Activated CD4-positive, alpha-beta memory T cell treated with anti-CD3 and anti-CD28 coated beads, Interleukin-2, amount 10 ng/mL, durations not matched to agents 7 days and 5 days (primary cell): ENCODE measurements around the gene NR1I3. TPM values are rescaled to one million over a fixed set of nuclear protein-coding genes. Genes with fewer than 3 reads are reported as not detected.

Source experiments
- CTCF ChIA-PET: fragments of 350-600 bp; sonication (Branson Sonifier 250); formaldehyde crosslinking; loops from one replicate; lab custom pipeline; 2021; ENCODE audit warnings: antibody characterized with exemption, inconsistent platforms; lab: Charles Lee
- POLR2A ChIA-PET: fragments of 350-600 bp; sonication (Branson Sonifier 250); formaldehyde crosslinking; loops from one replicate; lab custom pipeline; 2021; ENCODE audit warnings: antibody characterized with exemption; lab: Charles Lee
- DNase-seq: peaks from one replicate; pipeline ENCODE4 v3.0.0-alpha.2; 2020
- H3K27ac Mint-ChIP-seq: one replicate; pipeline ENCODE4 v1.8.0; 2021; ENCODE audit warnings: mild to moderate bottlenecking, mixed read lengths
- H3K27me3 Mint-ChIP-seq: one replicate; pipeline ENCODE4 v1.8.0; 2021; ENCODE audit warnings: mixed read lengths
- H3K36me3 Mint-ChIP-seq: one replicate; pipeline ENCODE4 v1.8.0; 2021; ENCODE audit warnings: low read depth, mixed read lengths
- H3K4me1 Mint-ChIP-seq: one replicate; pipeline ENCODE4 v1.8.0; 2021; ENCODE audit warnings: mixed read lengths
- H3K4me3 Mint-ChIP-seq: one replicate; pipeline ENCODE4 v1.8.0; 2021; ENCODE audit warnings: mild to moderate bottlenecking, mixed read lengths
- H3K9me3 Mint-ChIP-seq: one replicate; pipeline ENCODE4 v1.8.0; 2021; ENCODE audit warnings: mixed read lengths
- total RNA-seq, 2 experiments: library from RNA; stranded (reverse); gene quantifications; one replicate each; pipeline ENCODE4 v1.2.3, GENCODE V29; 2021

Gene NR1I3
- total RNA-seq = not detected

- H3K9me3 Mint-ChIP-seq = no peaks in the 10 kb centered on the region
- POLR2A ChIA-PET = no interaction called here
Observed at GRCh38 chr1:161238039-161238473, at the start of gene NR1I3. NR1I3 (minus strand) TSS chr1:161238203; CDS start chr1:161236565, 1,638 bp downstream.

GRCh38 chr1:161287482-161288054 lies 49.6 kb upstream of the NR1I3 start:
- no peaks in the 10 kb centered on the region for H3K4me1 Mint-ChIP-seq
- H3K9me3 Mint-ChIP-seq = no peaks in the 10 kb centered on the region

More at GRCh38 chr1:161238039-161238473, at the start of gene NR1I3:
- Mint-ChIP-seq H3K4me1 (no peaks in the 10 kb centered on the region), H3K36me3 (no peaks in the 10 kb centered on the region), H3K27ac (no peak within 1 kb of the TSS), H3K4me3 (no peak within 1 kb of the TSS), H3K27me3 (peaks cover 12% of the 10 kb centered on the region)
- CTCF ChIA-PET = interaction anchor here (3.5 kb wide), 1 partner anchor 12 kb away, joined by 14 read pairs; the partner anchor contains the start of gene TOMM40L
- DNase-seq = no peak

GRCh38 chr1:161285521-161285920 lies 47.5 kb upstream of the NR1I3 start:
- Mint-ChIP-seq H3K27me3 (peaks cover 12% of the 10 kb centered on the region), H3K27ac (no peak overlapping the region), H3K4me3 (no peak overlapping the region), H3K9me3 (no peaks in the 10 kb centered on the region), H3K36me3 (no peaks in the 10 kb centered on the region), H3K4me1 (no peaks in the 10 kb centered on the region)
- CTCF ChIA-PET = no interaction called here
- POLR2A ChIA-PET = no interaction called here
- no peak for DNase-seq

More at GRCh38 chr1:161287482-161288054, 49.6 kb upstream of the NR1I3 start:
- Mint-ChIP-seq H3K27me3 (peaks cover 11% of the 10 kb centered on the region), H3K27ac (no peak overlapping the region), H3K4me3 (no peak overlapping the region), H3K36me3 (no peaks in the 10 kb centered on the region)
- CTCF ChIA-PET = interaction anchor here (1.0 to 1.7 kb wide), 3 partner anchors 27 to 87 kb away, joined by 3 to 7 read pairs (median 3); partner anchors contain the start of genes SDHC and TOMM40L
- POLR2A ChIA-PET = no interaction called here
- no peak for DNase-seq

GRCh38 chr1:161285113-161285512 lies 47.1 kb upstream of the NR1I3 start:
- no peaks in the 10 kb centered on the region for H3K4me1 Mint-ChIP-seq
- no peaks in the 10 kb centered on the region for H3K9me3 Mint-ChIP-seq
- H3K27me3 Mint-ChIP-seq = peaks cover 16% of the 10 kb centered on the region
- no peak overlapping the region for H3K4me3 Mint-ChIP-seq
- no peaks in the 10 kb centered on the region for H3K36me3 Mint-ChIP-seq
- POLR2A ChIA-PET = no interaction called here
- no peak for DNase-seq
- H3K27ac Mint-ChIP-seq = no peak overlapping the region
- CTCF ChIA-PET = no interaction called here

- H3K4me1 Mint-ChIP-seq = no peaks in the 10 kb centered on the region
- H3K27ac Mint-ChIP-seq = no peak overlapping the region
- no peak overlapping the region for H3K4me3 Mint-ChIP-seq
- DNase-seq = no peak
- H3K36me3 Mint-ChIP-seq = no peaks in the 10 kb centered on the region
- peaks cover 28% of the 10 kb centered on the region for H3K27me3 Mint-ChIP-seq
- ChIA-PET POLR2A (no interaction called here), CTCF (interaction anchor here (0.8 to 1.7 kb wide), 7 partner anchors 8 to 57 kb away, joined by 3 to 5 read pairs (median 4); partner anchors contain the start of gene TOMM40L)
- H3K9me3 Mint-ChIP-seq = no peaks in the 10 kb centered on the region
Observed at GRCh38 chr1:161282991-161283390, 45.0 kb upstream of the NR1I3 start.

- CTCF ChIA-PET = interaction anchor here (1.2 kb wide), 1 partner anchor 9 kb away, joined by 3 read pairs; no protein-coding TSS in a partner anchor
- Mint-ChIP-seq H3K27ac (no peak overlapping the region), H3K36me3 (no peaks in the 10 kb centered on the region), H3K27me3 (peaks cover 35% of the 10 kb centered on the region), H3K4me3 (no peak overlapping the region), H3K9me3 (no peaks in the 10 kb centered on the region), H3K4me1 (no peaks in the 10 kb centered on the region)
- POLR2A ChIA-PET = no interaction called here
- DNase-seq = no peak
Observed at GRCh38 chr1:161274874-161275273, 36.9 kb upstream of the NR1I3 start.

- CTCF ChIA-PET = interaction anchor here (0.6 to 1.9 kb wide), 2 partner anchors 62 to 109 kb away, joined by 3 to 5 read pairs; no protein-coding TSS in a partner anchor
- Mint-ChIP-seq H3K36me3 (no peaks in the 10 kb centered on the region), H3K27me3 (peaks cover 27% of the 10 kb centered on the region), H3K27ac (no peak overlapping the region), H3K9me3 (no peaks in the 10 kb centered on the region), H3K4me3 (no peak overlapping the region), H3K4me1 (no peaks in the 10 kb centered on the region)
- POLR2A ChIA-PET = no interaction called here
- no peak for DNase-seq
Observed at GRCh38 chr1:161273402-161273801, 35.4 kb upstream of the NR1I3 start.

GRCh38 chr1:161267321-161267720 lies 29.3 kb upstream of the NR1I3 start:
- no peak overlapping the region for H3K27ac Mint-ChIP-seq
- CTCF ChIA-PET = no interaction called here
- peaks cover 2% of the 10 kb centered on the region for H3K4me1 Mint-ChIP-seq
- no peaks in the 10 kb centered on the region for H3K9me3 Mint-ChIP-seq
- no peaks in the 10 kb centered on the region for H3K36me3 Mint-ChIP-seq
- H3K27me3 Mint-ChIP-seq = peaks cover 12% of the 10 kb centered on the region
- no peak overlapping the region for H3K4me3 Mint-ChIP-seq
- no peak for DNase-seq
- POLR2A ChIA-PET = no interaction called here

GRCh38 chr1:161266836-161267235 lies 28.8 kb upstream of the NR1I3 start:
- ChIA-PET CTCF (no interaction called here), POLR2A (no interaction called here)
- peaks cover 15% of the 10 kb centered on the region for H3K27me3 Mint-ChIP-seq

GRCh38 chr1:161266202-161266601 lies 28.2 kb upstream of the NR1I3 start:
- Mint-ChIP-seq H3K36me3 (no peaks in the 10 kb centered on the region), H3K27me3 (peaks cover 21% of the 10 kb centered on the region), H3K27ac (no peak overlapping the region), H3K9me3 (no peaks in the 10 kb centered on the region), H3K4me3 (no peak overlapping the region), H3K4me1 (peaks cover 2% of the 10 kb centered on the region)
- POLR2A ChIA-PET = no interaction called here
- no peak for DNase-seq
- CTCF ChIA-PET = no interaction called here

More at GRCh38 chr1:161266836-161267235, 28.8 kb upstream of the NR1I3 start:
- no peak overlapping the region for H3K4me3 Mint-ChIP-seq
- no peaks in the 10 kb centered on the region for H3K36me3 Mint-ChIP-seq
- DNase-seq = no peak
- H3K27ac Mint-ChIP-seq = no peak overlapping the region
- no peaks in the 10 kb centered on the region for H3K9me3 Mint-ChIP-seq
- H3K4me1 Mint-ChIP-seq = peaks cover 2% of the 10 kb centered on the region

- no peaks in the 10 kb centered on the region for H3K36me3 Mint-ChIP-seq
- DNase-seq = no peak
- H3K9me3 Mint-ChIP-seq = no peaks in the 10 kb centered on the region
- no peak overlapping the region for H3K27ac Mint-ChIP-seq
- ChIA-PET POLR2A (no interaction called here), CTCF (interaction anchor here (1.7 to 1.8 kb wide), 2 partner anchors 35 to 39 kb away, joined by 3 to 4 read pairs; partner anchors contain the start of gene TOMM40L)
- H3K4me3 Mint-ChIP-seq = no peak overlapping the region
- H3K4me1 Mint-ChIP-seq = peaks cover 2% of the 10 kb centered on the region
- H3K27me3 Mint-ChIP-seq = peaks cover 30% of the 10 kb centered on the region
Observed at GRCh38 chr1:161265305-161265704, 27.3 kb upstream of the NR1I3 start.

- Mint-ChIP-seq H3K4me3 (no peak overlapping the region), H3K27ac (no peak overlapping the region), H3K36me3 (peaks cover 14% of the 10 kb centered on the region), H3K4me1 (peaks cover 15% of the 10 kb centered on the region), H3K9me3 (peaks cover 10% of the 10 kb centered on the region), H3K27me3 (peaks cover 65% of the 10 kb centered on the region)
- ChIA-PET POLR2A (no interaction called here), CTCF (interaction anchor here (0.8 kb wide), 1 partner anchor 30 kb away, joined by 4 read pairs; no protein-coding TSS in a partner anchor)
- no peak for DNase-seq
Observed at GRCh38 chr1:161261261-161262235, 23.5 kb upstream of the NR1I3 start.
